Stimulated activated naive CD8-positive, alpha-beta T cell treated with anti-CD3 and anti-CD28 coated beads, Interleukin-15, Interleukin-2, amounts not matched to agents 100 ng/mL and 50 ng/mL, for 24 hours (primary cell): ENCODE results near the gene HNMT.

Experiments
- H3K27ac Mint-ChIP-seq: one replicate; pipeline ENCODE4 v1.8.0; 2021; ENCODE audit warnings: mild to moderate bottlenecking, mixed read lengths
- H3K27me3 Mint-ChIP-seq: one replicate; pipeline ENCODE4 v1.8.0; 2021; ENCODE audit warnings: mixed read lengths
- H3K36me3 Mint-ChIP-seq: one replicate; pipeline ENCODE4 v1.8.0; 2021; ENCODE audit warnings: low read depth, mixed read lengths
- H3K4me1 Mint-ChIP-seq: one replicate; pipeline ENCODE4 v1.8.0; 2021; ENCODE audit warnings: low read depth, mixed read lengths
- H3K4me3 Mint-ChIP-seq: one replicate; pipeline ENCODE4 v1.8.0; 2021; ENCODE audit warnings: mild to moderate bottlenecking, mixed read lengths
- H3K9me3 Mint-ChIP-seq: one replicate; pipeline ENCODE4 v1.8.0; 2021; ENCODE audit warnings: mixed read lengths

HNMT gene

GRCh38 chr2:137940154-137940553 is 24.1 kb upstream of the HNMT start:
- Mint-ChIP-seq H3K36me3 (no peaks in the 10 kb centered on the region), H3K27me3 (peaks cover 9% of the 10 kb centered on the region), H3K9me3 (no peaks in the 10 kb centered on the region), H3K27ac (no peak overlapping the region), H3K4me1 (no peaks in the 10 kb centered on the region), H3K4me3 (no peak overlapping the region)

- H3K36me3 Mint-ChIP-seq, result no peaks in the 10 kb centered on the region
- no peaks in the 10 kb centered on the region for H3K4me1 Mint-ChIP-seq
- peaks cover 3% of the 10 kb centered on the region for H3K27me3 Mint-ChIP-seq
- H3K4me3 Mint-ChIP-seq, result no peak overlapping the region
- no peaks in the 10 kb centered on the region for H3K9me3 Mint-ChIP-seq
- no peak overlapping the region for H3K27ac Mint-ChIP-seq
Measured at GRCh38 chr2:137942037-137942832, 22.0 kb upstream of the HNMT start.

GRCh38 chr2:137942833-137943677 is 21.2 kb upstream of the HNMT start:
- Mint-ChIP-seq H3K27ac (no peak overlapping the region), H3K36me3 (no peaks in the 10 kb centered on the region), H3K9me3 (no peaks in the 10 kb centered on the region), H3K4me3 (no peak overlapping the region), H3K27me3 (peaks cover 3% of the 10 kb centered on the region), H3K4me1 (no peaks in the 10 kb centered on the region)

- H3K27me3 Mint-ChIP-seq, result peaks cover 3% of the 10 kb centered on the region
Measured at GRCh38 chr2:137943678-137944347, 20.5 kb upstream of the HNMT start.

GRCh38 chr2:137944714-137945113 is 19.6 kb upstream of the HNMT start:
- no peaks in the 10 kb centered on the region for H3K4me1 Mint-ChIP-seq
- peaks cover 3% of the 10 kb centered on the region for H3K27me3 Mint-ChIP-seq
- no peak overlapping the region for H3K27ac Mint-ChIP-seq
- no peak overlapping the region for H3K4me3 Mint-ChIP-seq
- H3K36me3 Mint-ChIP-seq, result no peaks in the 10 kb centered on the region
- no peaks in the 10 kb centered on the region for H3K9me3 Mint-ChIP-seq

More at GRCh38 chr2:137943678-137944347, 20.5 kb upstream of the HNMT start:
- H3K4me3 Mint-ChIP-seq, result no peak overlapping the region
- H3K9me3 Mint-ChIP-seq, result no peaks in the 10 kb centered on the region
- H3K36me3 Mint-ChIP-seq, result no peaks in the 10 kb centered on the region
- no peak overlapping the region for H3K27ac Mint-ChIP-seq
- no peaks in the 10 kb centered on the region for H3K4me1 Mint-ChIP-seq

GRCh38 chr2:137945229-137945628 is 19.0 kb upstream of the HNMT start:
- Mint-ChIP-seq H3K36me3 (no peaks in the 10 kb centered on the region), H3K27me3 (no peaks in the 10 kb centered on the region), H3K27ac (no peak overlapping the region), H3K9me3 (no peaks in the 10 kb centered on the region), H3K4me1 (no peaks in the 10 kb centered on the region), H3K4me3 (no peak overlapping the region)

GRCh38 chr2:137946227-137946626 is 18.0 kb upstream of the HNMT start:
- Mint-ChIP-seq H3K9me3 (no peaks in the 10 kb centered on the region), H3K27ac (no peak overlapping the region)

GRCh38 chr2:137947032-137947727 is 17.1 kb upstream of the HNMT start:
- Mint-ChIP-seq H3K36me3 (no peaks in the 10 kb centered on the region), H3K4me3 (no peak overlapping the region), H3K27me3 (no peaks in the 10 kb centered on the region), H3K4me1 (peaks cover 10% of the 10 kb centered on the region), H3K9me3 (peaks cover 3% of the 10 kb centered on the region), H3K27ac (no peak overlapping the region)

More at GRCh38 chr2:137946227-137946626, 18.0 kb upstream of the HNMT start:
- Mint-ChIP-seq H3K36me3 (no peaks in the 10 kb centered on the region), H3K4me1 (peaks cover under 1% of the 10 kb centered on the region), H3K27me3 (no peaks in the 10 kb centered on the region), H3K4me3 (no peak overlapping the region)

- Mint-ChIP-seq H3K27ac (no peak overlapping the region), H3K4me1 (peaks cover 16% of the 10 kb centered on the region), H3K36me3 (no peaks in the 10 kb centered on the region), H3K9me3 (peaks cover 4% of the 10 kb centered on the region), H3K27me3 (no peaks in the 10 kb centered on the region), H3K4me3 (no peak overlapping the region)
Measured at GRCh38 chr2:137947728-137948336, 16.4 kb upstream of the HNMT start.

GRCh38 chr2:137948894-137949293 is 15.4 kb upstream of the HNMT start:
- Mint-ChIP-seq H3K9me3 (peaks cover 4% of the 10 kb centered on the region), H3K4me1 (peaks cover 20% of the 10 kb centered on the region), H3K27me3 (no peaks in the 10 kb centered on the region), H3K27ac (no peak overlapping the region), H3K36me3 (no peaks in the 10 kb centered on the region), H3K4me3 (no peak overlapping the region)

- Mint-ChIP-seq H3K27ac (no peak overlapping the region), H3K4me1 (peaks cover 20% of the 10 kb centered on the region), H3K9me3 (peaks cover 4% of the 10 kb centered on the region), H3K4me3 (no peak overlapping the region), H3K36me3 (no peaks in the 10 kb centered on the region), H3K27me3 (no peaks in the 10 kb centered on the region)
Measured at GRCh38 chr2:137950238-137950637, 14.0 kb upstream of the HNMT start.

GRCh38 chr2:137951586-137951985 is 12.7 kb upstream of the HNMT start:
- H3K9me3 Mint-ChIP-seq, result peaks cover 4% of the 10 kb centered on the region
- H3K27ac Mint-ChIP-seq, result no peak overlapping the region
- no peaks in the 10 kb centered on the region for H3K36me3 Mint-ChIP-seq
- H3K27me3 Mint-ChIP-seq, result no peaks in the 10 kb centered on the region
- no peak overlapping the region for H3K4me3 Mint-ChIP-seq
- peaks cover 20% of the 10 kb centered on the region for H3K4me1 Mint-ChIP-seq

GRCh38 chr2:137952586-137953129 is 11.6 kb upstream of the HNMT start:
- no peaks in the 10 kb centered on the region for H3K27me3 Mint-ChIP-seq
- H3K4me1 Mint-ChIP-seq, result peaks cover 20% of the 10 kb centered on the region
- H3K4me3 Mint-ChIP-seq, result peak overlapping the region; percentile 60
- H3K27ac Mint-ChIP-seq, result peak overlapping the region; percentile 82
- H3K36me3 Mint-ChIP-seq, result no peaks in the 10 kb centered on the region
- peaks cover 4% of the 10 kb centered on the region for H3K9me3 Mint-ChIP-seq

- Mint-ChIP-seq H3K4me3 (no peak overlapping the region), H3K27ac (no peak overlapping the region), H3K36me3 (no peaks in the 10 kb centered on the region), H3K9me3 (peaks cover 4% of the 10 kb centered on the region), H3K4me1 (peaks cover 20% of the 10 kb centered on the region), H3K27me3 (no peaks in the 10 kb centered on the region)
Measured at GRCh38 chr2:137955536-137955935, 8.7 kb upstream of the HNMT start.
